GM10847 (cell line): ENCODE measurements around the gene SMIM13.

Experiments used
- POLR2A ChIP-seq: IDR thresholded peaks from 2 replicates; pipeline ENCODE4 v1.6.1; 2011; ENCODE audit not compliant: insufficient read length; ENCODE audit errors: extremely low read depth

Gene SMIM13

GRCh38 chr6:11183761-11184362, 90.2 kb downstream of the SMIM13 start:
- TF ChIP-seq POLR2A = no peak

GRCh38 chr6:11185204-11185842, 91.7 kb downstream of the SMIM13 start:
- no peak for TF ChIP-seq POLR2A

GRCh38 chr6:11187301-11187700, 93.7 kb downstream of the SMIM13 start:
- no peak for TF ChIP-seq POLR2A
